ENCODE measurements around the gene PEMT. TPM values are rescaled to one million over a fixed set of nuclear protein-coding genes. Genes with fewer than 3 reads are reported as not detected.

PEMT gene
- total RNA-seq, 4 donors from 2014 or later = 54.6 to 76.9 (median 63.0) TPM

- TF ChIP-seq CTCF (IDR thresholded peaks at IDR 0.05; ENCODE audit: low read depth) = no peak
These were observed 114.5 kb downstream of the PEMT start, which contains the start of gene MED9 for GRCh38 chr17:17476865-17477467. TSS of gene MED9 (plus strand) at chr17:17477000. CDS start at chr17:17477042, 42 bp downstream.

- no peak for TF ChIP-seq CTCF (IDR thresholded peaks at IDR 0.05; ENCODE audit: low read depth)
These were observed 117.2 kb downstream of the PEMT start for GRCh38 chr17:17474341-17474740.

- no peak for TF ChIP-seq CTCF (IDR thresholded peaks at IDR 0.05; ENCODE audit: low read depth)
These were observed 119.1 kb downstream of the PEMT start for GRCh38 chr17:17472333-17472920.

- TF ChIP-seq CTCF (IDR thresholded peaks at IDR 0.05; ENCODE audit: low read depth) = no peak
These were observed 121.5 kb downstream of the PEMT start for GRCh38 chr17:17469996-17470395.

GRCh38 chr17:17469358-17469757 lies 122.2 kb downstream of the PEMT start:
- TF ChIP-seq CTCF (IDR thresholded peaks at IDR 0.05; ENCODE audit: low read depth) = no peak

GRCh38 chr17:17468217-17469010 lies 123.1 kb downstream of the PEMT start:
- TF ChIP-seq CTCF (IDR thresholded peaks at IDR 0.05; ENCODE audit: low read depth) = no peak

GRCh38 chr17:17467720-17468119 lies 123.8 kb downstream of the PEMT start:
- TF ChIP-seq CTCF (IDR thresholded peaks at IDR 0.05; ENCODE audit: low read depth) = no peak
